SK-N-SH (cell line): ENCODE results near the gene CPN1.

Experiments
- CHD2 ChIP-seq: fragments of 150-350 bp; IDR thresholded peaks from 2 replicates; pipeline ENCODE4 v1.6.1; 2018; ENCODE audit warnings: low read length; ENCODE audit not compliant: partially characterized antibody
- FOSL2 ChIP-seq: IDR thresholded peaks from 2 replicates; pipeline ENCODE4 v1.4.0; 2012; ENCODE audit warnings: low read depth, mild to moderate bottlenecking, moderate library complexity, borderline replicate concordance
- GATA2 ChIP-seq: sonication (generic); formaldehyde crosslinking; IDR thresholded peaks from 2 replicates; pipeline ENCODE4 v1.5.0; 2020; ENCODE audit warnings: mild to moderate bottlenecking, missing genetic modification reagents
- JUND ChIP-seq: IDR thresholded peaks from 2 replicates; pipeline ENCODE4 v1.4.0; 2012
- MXI1 ChIP-seq: IDR thresholded peaks from 2 replicates; pipeline ENCODE4 v1.6.1; 2012; ENCODE audit warnings: mild to moderate bottlenecking, low read depth, low read length, improper control_type of control experiment
- POLR2AphosphoS5 ChIP-seq: IDR thresholded peaks from 2 replicates; pipeline ENCODE4 v1.6.1; 2012; ENCODE audit warnings: low read depth, low read length
- RAD21 ChIP-seq: IDR thresholded peaks from 2 replicates; pipeline ENCODE4 v1.6.1; 2012; ENCODE audit warnings: mild to moderate bottlenecking, low read length
- RCOR1 ChIP-seq: fragments of 150-350 bp; IDR thresholded peaks from 2 replicates; pipeline ENCODE4 v1.6.1; 2017; ENCODE audit warnings: antibody characterized with exemption, low read length
- RFX5 ChIP-seq: IDR thresholded peaks from 2 replicates; pipeline ENCODE4 v1.6.1; 2012; ENCODE audit warnings: mild to moderate bottlenecking, improper control_type of control experiment, low read length
- SIN3A ChIP-seq: IDR thresholded peaks from 2 replicates; pipeline ENCODE4 v1.6.1; 2012; ENCODE audit warnings: low read depth, mild to moderate bottlenecking, low read length, moderate library complexity, borderline replicate concordance
- TAF1 ChIP-seq: IDR thresholded peaks from 2 replicates; pipeline ENCODE4 v1.6.1; 2012; ENCODE audit warnings: low read depth, mild to moderate bottlenecking, low read length, moderate library complexity, borderline replicate concordance
- TF ChIP-seq, protein P1 (sequence below): fragments of 200-600 bp; sonication (generic); IDR thresholded peaks from 2 replicates; pipeline ENCODE4 v1.6.1; 2017; ENCODE audit warnings: antibody characterized with exemption, mild to moderate bottlenecking, moderate library complexity
- TF ChIP-seq, protein P2 (sequence below): IDR thresholded peaks from 2 replicates; pipeline ENCODE4 v1.6.1; 2012; ENCODE audit warnings: mild to moderate bottlenecking, low read depth, low read length, moderate library complexity

DNA sequence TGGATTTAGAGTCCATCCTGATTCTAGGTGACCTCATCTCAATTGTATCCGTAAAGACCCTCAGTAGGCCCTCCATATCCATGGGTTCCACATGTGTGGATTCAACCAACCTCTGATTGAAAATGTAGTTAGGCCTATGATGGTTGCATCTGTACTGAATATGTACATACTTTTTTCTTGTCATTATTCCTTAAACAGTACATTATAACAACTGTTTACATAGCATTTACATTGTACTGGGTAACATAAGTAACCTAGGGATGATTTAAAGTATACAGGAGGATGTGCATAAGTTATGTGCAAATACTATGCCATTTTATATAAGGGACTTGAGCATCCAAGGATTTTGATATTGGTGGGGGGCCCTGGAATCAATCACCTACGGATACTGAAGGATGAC lies 10.1 kb downstream of the CPN1 start:
- TF ChIP-seq, protein P1, sequence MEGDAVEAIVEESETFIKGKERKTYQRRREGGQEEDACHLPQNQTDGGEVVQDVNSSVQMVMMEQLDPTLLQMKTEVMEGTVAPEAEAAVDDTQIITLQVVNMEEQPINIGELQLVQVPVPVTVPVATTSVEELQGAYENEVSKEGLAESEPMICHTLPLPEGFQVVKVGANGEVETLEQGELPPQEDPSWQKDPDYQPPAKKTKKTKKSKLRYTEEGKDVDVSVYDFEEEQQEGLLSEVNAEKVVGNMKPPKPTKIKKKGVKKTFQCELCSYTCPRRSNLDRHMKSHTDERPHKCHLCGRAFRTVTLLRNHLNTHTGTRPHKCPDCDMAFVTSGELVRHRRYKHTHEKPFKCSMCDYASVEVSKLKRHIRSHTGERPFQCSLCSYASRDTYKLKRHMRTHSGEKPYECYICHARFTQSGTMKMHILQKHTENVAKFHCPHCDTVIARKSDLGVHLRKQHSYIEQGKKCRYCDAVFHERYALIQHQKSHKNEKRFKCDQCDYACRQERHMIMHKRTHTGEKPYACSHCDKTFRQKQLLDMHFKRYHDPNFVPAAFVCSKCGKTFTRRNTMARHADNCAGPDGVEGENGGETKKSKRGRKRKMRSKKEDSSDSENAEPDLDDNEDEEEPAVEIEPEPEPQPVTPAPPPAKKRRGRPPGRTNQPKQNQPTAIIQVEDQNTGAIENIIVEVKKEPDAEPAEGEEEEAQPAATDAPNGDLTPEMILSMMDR: no peak
- no peak for TF ChIP-seq POLR2AphosphoS5
- TF ChIP-seq JUND: no peak
- no peak for TF ChIP-seq TAF1
- TF ChIP-seq RAD21: no peak
- TF ChIP-seq MXI1: no peak
- no peak for TF ChIP-seq RFX5
- TF ChIP-seq, protein P2, sequence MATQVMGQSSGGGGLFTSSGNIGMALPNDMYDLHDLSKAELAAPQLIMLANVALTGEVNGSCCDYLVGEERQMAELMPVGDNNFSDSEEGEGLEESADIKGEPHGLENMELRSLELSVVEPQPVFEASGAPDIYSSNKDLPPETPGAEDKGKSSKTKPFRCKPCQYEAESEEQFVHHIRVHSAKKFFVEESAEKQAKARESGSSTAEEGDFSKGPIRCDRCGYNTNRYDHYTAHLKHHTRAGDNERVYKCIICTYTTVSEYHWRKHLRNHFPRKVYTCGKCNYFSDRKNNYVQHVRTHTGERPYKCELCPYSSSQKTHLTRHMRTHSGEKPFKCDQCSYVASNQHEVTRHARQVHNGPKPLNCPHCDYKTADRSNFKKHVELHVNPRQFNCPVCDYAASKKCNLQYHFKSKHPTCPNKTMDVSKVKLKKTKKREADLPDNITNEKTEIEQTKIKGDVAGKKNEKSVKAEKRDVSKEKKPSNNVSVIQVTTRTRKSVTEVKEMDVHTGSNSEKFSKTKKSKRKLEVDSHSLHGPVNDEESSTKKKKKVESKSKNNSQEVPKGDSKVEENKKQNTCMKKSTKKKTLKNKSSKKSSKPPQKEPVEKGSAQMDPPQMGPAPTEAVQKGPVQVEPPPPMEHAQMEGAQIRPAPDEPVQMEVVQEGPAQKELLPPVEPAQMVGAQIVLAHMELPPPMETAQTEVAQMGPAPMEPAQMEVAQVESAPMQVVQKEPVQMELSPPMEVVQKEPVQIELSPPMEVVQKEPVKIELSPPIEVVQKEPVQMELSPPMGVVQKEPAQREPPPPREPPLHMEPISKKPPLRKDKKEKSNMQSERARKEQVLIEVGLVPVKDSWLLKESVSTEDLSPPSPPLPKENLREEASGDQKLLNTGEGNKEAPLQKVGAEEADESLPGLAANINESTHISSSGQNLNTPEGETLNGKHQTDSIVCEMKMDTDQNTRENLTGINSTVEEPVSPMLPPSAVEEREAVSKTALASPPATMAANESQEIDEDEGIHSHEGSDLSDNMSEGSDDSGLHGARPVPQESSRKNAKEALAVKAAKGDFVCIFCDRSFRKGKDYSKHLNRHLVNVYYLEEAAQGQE: no peak
- no peak for TF ChIP-seq FOSL2
- TF ChIP-seq CHD2: no peak
- no peak for TF ChIP-seq SIN3A
- no peak for TF ChIP-seq RCOR1
- no peak for TF ChIP-seq GATA2 (CRISPR knock-in tag)
